A673 (cell line): ENCODE data around the gene TMEM248. TPM values are rescaled to one million over a fixed set of nuclear protein-coding genes. Genes with fewer than 3 reads are reported as not detected.
"Not testable (repeated sequence)": the region's sequence is repeated elsewhere in the genome, so short reads cannot be mapped to it uniquely, and the experiment has no call there.

Source experiments
- BruUV-seq: library from RNA; stranded (reverse); fragments of 400-500 nt; replicated peaks from 2 replicates; lab custom pipeline; 2021; lab: Mats Ljungman, UMichigan
- CTCF ChIA-PET: fragments of 300-600 bp; sonication (Branson Sonifier 250); formaldehyde crosslinking; loops from one replicate; lab custom pipeline; 2022; ENCODE audit warnings: antibody characterized with exemption; lab: Charles Lee
- POLR2A ChIA-PET: fragments of 300-600 bp; sonication (Branson Sonifier 250); formaldehyde crosslinking; loops from one replicate; lab custom pipeline; 2022; ENCODE audit warnings: antibody characterized with exemption; ENCODE audit not compliant: low non-redundant PET; lab: Charles Lee
- DNase-seq: peaks from one replicate; pipeline ENCODE4 v3.0.0-alpha.2; 2015; ENCODE audit warnings: low spot score
- H3K27ac ChIP-seq: fragments of 200-600 bp; sonication (generic); 2 replicates; pipeline ENCODE4 v1.5.1; 2016; ENCODE audit warnings: mixed run types, low read depth, mild to moderate bottlenecking, mixed read lengths, antibody characterized with exemption, low read length; ENCODE audit not compliant: poor library complexity, severe bottlenecking
- H3K27me3 ChIP-seq: fragments of 200-600 bp; sonication (generic); replicated peaks from 2 replicates; pipeline ENCODE4 v1.6.1; 2017; ENCODE audit warnings: mixed run types, low read depth, mild to moderate bottlenecking, mixed read lengths, antibody characterized with exemption, low read length; ENCODE audit not compliant: insufficient read depth, poor library complexity
- H3K36me3 ChIP-seq: fragments of 200-600 bp; sonication (generic); 2 replicates; pipeline ENCODE4 v1.6.1; 2016; ENCODE audit warnings: mixed run types, mild to moderate bottlenecking, mixed read lengths, antibody characterized with exemption, low read length; ENCODE audit not compliant: insufficient read depth, poor library complexity, severe bottlenecking
- H3K4me1 ChIP-seq: fragments of 200-600 bp; sonication (generic); 2 replicates; pipeline ENCODE4 v1.6.1; 2017; ENCODE audit warnings: mixed run types, mild to moderate bottlenecking, mixed read lengths, antibody characterized with exemption, low read length; ENCODE audit not compliant: insufficient read depth, poor library complexity, severe bottlenecking
- H3K4me3 ChIP-seq: fragments of 200-600 bp; sonication (generic); 2 replicates; pipeline ENCODE4 v1.5.1; 2016; ENCODE audit warnings: low read depth, mixed run types, mild to moderate bottlenecking, mixed read lengths, low read length; ENCODE audit not compliant: poor library complexity, severe bottlenecking
- H3K9me3 ChIP-seq: fragments of 200-600 bp; sonication (generic); 2 replicates; pipeline ENCODE4 v1.6.1; 2016; ENCODE audit warnings: mixed run types, low read depth, mild to moderate bottlenecking, mixed read lengths, antibody characterized with exemption, low read length; ENCODE audit not compliant: poor library complexity, severe bottlenecking
- EZH2 ChIP-seq: fragments of 200-600 bp; sonication (generic); IDR thresholded peaks from 2 replicates; pipeline ENCODE4 v1.6.1; 2017; ENCODE audit warnings: borderline replicate concordance, low read depth, mild to moderate bottlenecking, mixed read lengths, antibody characterized with exemption, low read length; ENCODE audit not compliant: poor library complexity, severe bottlenecking
- intact Hi-C: fragments of 100-400 bp; cut with micrococcal nuclease; formaldehyde crosslinking; loops from one replicate; pipeline ENCODE4 v1.10.0; 2022; ENCODE audit not compliant: unreplicated experiment
- total RNA-seq: library from RNA; stranded (reverse); gene quantifications from 2 replicates; pipeline ENCODE4 v1.2.3, GENCODE V29; 2021
- TF ChIP-seq, protein P1 (sequence below): fragments of 300-800, 200-600 bp; sonication (generic); conservative IDR thresholded peaks from 2 replicates; pipeline ENCODE4 v1.5.1; 2017; ENCODE audit warnings: low read depth, mild to moderate bottlenecking, antibody characterized with exemption, low read length, moderate library complexity, mixed read lengths

Gene TMEM248
- total RNA-seq, 1 experiment from 2014 or later, result 77.0 TPM

DNA sequence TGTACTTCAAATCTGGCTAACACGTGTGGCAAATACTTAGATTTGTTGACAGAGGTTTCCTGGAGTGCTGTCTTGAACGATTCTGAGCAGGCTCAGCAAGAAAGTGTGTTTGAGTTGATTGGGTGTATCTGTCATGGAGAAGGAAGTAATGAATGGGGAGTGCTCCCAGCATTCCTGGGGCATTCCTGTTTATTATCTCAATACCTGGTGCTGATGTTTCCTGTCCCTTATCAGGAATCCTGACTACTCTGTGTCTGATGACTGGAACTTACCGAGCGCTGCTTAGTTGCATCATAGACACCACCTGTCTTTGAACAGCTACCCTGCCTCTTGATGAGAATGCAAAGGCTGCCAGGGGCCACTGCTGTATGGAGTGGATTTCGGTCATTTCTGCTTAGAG lies 41.0 kb upstream of the TMEM248 start:
- Histone ChIP-seq H3K36me3 (no peaks in the 10 kb centered on the region), H3K9me3 (no peaks in the 10 kb centered on the region), H3K4me3 (no peak overlapping the region), H3K4me1 (no peaks in the 10 kb centered on the region), H3K27me3 (no peaks in the 10 kb centered on the region), H3K27ac (no peak overlapping the region)
- TF ChIP-seq, protein P1, sequence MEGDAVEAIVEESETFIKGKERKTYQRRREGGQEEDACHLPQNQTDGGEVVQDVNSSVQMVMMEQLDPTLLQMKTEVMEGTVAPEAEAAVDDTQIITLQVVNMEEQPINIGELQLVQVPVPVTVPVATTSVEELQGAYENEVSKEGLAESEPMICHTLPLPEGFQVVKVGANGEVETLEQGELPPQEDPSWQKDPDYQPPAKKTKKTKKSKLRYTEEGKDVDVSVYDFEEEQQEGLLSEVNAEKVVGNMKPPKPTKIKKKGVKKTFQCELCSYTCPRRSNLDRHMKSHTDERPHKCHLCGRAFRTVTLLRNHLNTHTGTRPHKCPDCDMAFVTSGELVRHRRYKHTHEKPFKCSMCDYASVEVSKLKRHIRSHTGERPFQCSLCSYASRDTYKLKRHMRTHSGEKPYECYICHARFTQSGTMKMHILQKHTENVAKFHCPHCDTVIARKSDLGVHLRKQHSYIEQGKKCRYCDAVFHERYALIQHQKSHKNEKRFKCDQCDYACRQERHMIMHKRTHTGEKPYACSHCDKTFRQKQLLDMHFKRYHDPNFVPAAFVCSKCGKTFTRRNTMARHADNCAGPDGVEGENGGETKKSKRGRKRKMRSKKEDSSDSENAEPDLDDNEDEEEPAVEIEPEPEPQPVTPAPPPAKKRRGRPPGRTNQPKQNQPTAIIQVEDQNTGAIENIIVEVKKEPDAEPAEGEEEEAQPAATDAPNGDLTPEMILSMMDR, result no peak
- no peak for TF ChIP-seq EZH2
- intact Hi-C loops, result no loop called here
- ChIA-PET CTCF (no interaction called here), POLR2A (no interaction called here)
- BruUV-seq, result no TSS peak
- DNase-seq, result no peak

GRCh38 chr7:66880577-66880976 lies 40.4 kb upstream of the TMEM248 start:
- CTCF ChIA-PET, result interaction anchor here (0.6 kb wide), 1 partner anchor 115 kb away, joined by 3 read pairs; the partner anchor contains the start of gene SBDS
- H3K9me3 ChIP-seq, H3K36me3 ChIP-seq, H3K4me1 ChIP-seq, POLR2A ChIA-PET, DNase-seq, H3K27ac ChIP-seq, BruUV-seq, intact Hi-C loops, H3K4me3 ChIP-seq, H3K27me3 ChIP-seq: not testable (repeated sequence)

GRCh38 chr7:66883716-66884115 lies 37.3 kb upstream of the TMEM248 start:
- no peak for DNase-seq
- intact Hi-C loops, result no loop called here
- CTCF ChIA-PET, result no interaction called here
- BruUV-seq, result no TSS peak
- Histone ChIP-seq H3K9me3 (no peaks in the 10 kb centered on the region), H3K4me1 (no peaks in the 10 kb centered on the region), H3K36me3 (no peaks in the 10 kb centered on the region), H3K27ac (no peak overlapping the region), H3K27me3 (no peaks in the 10 kb centered on the region), H3K4me3 (no peak overlapping the region)
- TF ChIP-seq, protein P1, result no peak
- TF ChIP-seq EZH2, result no peak
- POLR2A ChIA-PET, result no interaction called here

GRCh38 chr7:66884556-66884955 lies 36.5 kb upstream of the TMEM248 start:
- H3K27me3 ChIP-seq, intact Hi-C loops, DNase-seq, H3K27ac ChIP-seq, BruUV-seq, H3K4me1 ChIP-seq, H3K9me3 ChIP-seq, H3K4me3 ChIP-seq, H3K36me3 ChIP-seq, CTCF ChIA-PET: not testable (repeated sequence)
- POLR2A ChIA-PET, result interaction anchor here (0.6 kb wide), 1 partner anchor 55 kb away, joined by 3 read pairs; no protein-coding TSS in a partner anchor
